Liver (tissue), 9 donors: ENCODE measurements around the gene ANKRD36. TPM values are rescaled to one million over a fixed set of nuclear protein-coding genes. Genes with fewer than 3 reads are reported as not detected.
"Not testable (repeated sequence)": the region's sequence is repeated elsewhere in the genome, so short reads cannot be mapped to it uniquely, and the experiment has no call there.

Experiments
- DNase-seq: peaks from one replicate; pipeline ENCODE4 v3.0.0-alpha.2; 2017; ENCODE audit warnings: low spot score
- H3K27ac ChIP-seq, 2 donors: one replicate each; pipeline ENCODE4 v1.7.0; 2013; ENCODE audit warnings: inconsistent platforms in 2 of 2, low read length in 2 of 2, control low read depth in 1 of 2, low read depth in 1 of 2, mild to moderate bottlenecking in 1 of 2
- H3K27me3 ChIP-seq, 4 donors: one replicate each; pipeline versions ENCODE4 v1.6.1 to v1.7.0; 2013; ENCODE audit warnings: low read length in 3 of 4, inconsistent platforms in 1 of 4, mild to moderate bottlenecking in 1 of 4, moderate library complexity in 1 of 4; ENCODE audit not compliant: control insufficient read depth in 4 of 4, insufficient read depth in 4 of 4
- H3K36me3 ChIP-seq, 4 donors: one replicate each; pipeline versions ENCODE4 v1.6.1 to v1.7.0; 2013; ENCODE audit warnings: low read length in 3 of 4, mild to moderate bottlenecking in 3 of 4, low read depth in 1 of 4, moderate library complexity in 1 of 4; ENCODE audit not compliant: control insufficient read depth in 4 of 4, insufficient read depth in 3 of 4
- H3K4me1 ChIP-seq, 4 donors: one replicate each; pipeline versions ENCODE4 v1.6.1 to v1.7.0; 2013; ENCODE audit warnings: low read length in 3 of 4, mild to moderate bottlenecking in 3 of 4, moderate library complexity in 1 of 4; ENCODE audit not compliant: control insufficient read depth in 4 of 4, insufficient read depth in 4 of 4
- H3K4me3 ChIP-seq, 3 donors: one replicate each; pipeline versions ENCODE4 v1.6.1 to v1.7.0; 2013; ENCODE audit warnings: low read length in 3 of 3, control low read depth in 1 of 3, low read depth in 1 of 3, mild to moderate bottlenecking in 1 of 3
- H3K9ac ChIP-seq, 2 donors: one replicate each; pipeline ENCODE4 v1.7.0; 2013; ENCODE audit warnings: low read length in 2 of 2, mild to moderate bottlenecking in 2 of 2, moderate library complexity in 2 of 2, control low read depth in 1 of 2, low read depth in 1 of 2
- H3K9me3 ChIP-seq, 4 donors: one replicate each; pipeline versions ENCODE4 v1.6.1 to v1.7.0; 2013; ENCODE audit warnings: low read length in 3 of 4; ENCODE audit not compliant: control insufficient read depth in 4 of 4
- ATF3 ChIP-seq: IDR thresholded peaks from 2 replicates; pipeline ENCODE4 v1.6.1; 2016; ENCODE audit warnings: antibody characterized with exemption
- EGR1 ChIP-seq, 2 donors: IDR thresholded peaks; 2 replicates each; pipeline ENCODE4 v1.6.1; 2016 to 2018; ENCODE audit warnings: antibody characterized with exemption in 2 of 2, low read depth in 2 of 2
- FOXA1 ChIP-seq: IDR thresholded peaks from 2 replicates; pipeline ENCODE4 v1.6.1; 2016; ENCODE audit warnings: antibody characterized with exemption
- FOXA2 ChIP-seq: IDR thresholded peaks from 2 replicates; pipeline ENCODE4 v1.6.1; 2016; ENCODE audit warnings: antibody characterized with exemption
- GABPA ChIP-seq, 2 donors: IDR thresholded peaks in 1 of 2; conservative IDR thresholded peaks in 1 of 2; 2 replicates each; pipeline ENCODE4 v1.6.1; 2016; ENCODE audit warnings: antibody characterized with exemption in 2 of 2, mild to moderate bottlenecking in 1 of 2, moderate library complexity in 1 of 2
- HNF4A ChIP-seq, 2 donors: conservative IDR thresholded peaks; 2 replicates each; pipeline ENCODE4 v1.6.1; 2016; ENCODE audit warnings: antibody characterized with exemption in 2 of 2, mild to moderate bottlenecking in 2 of 2
- HNF4G ChIP-seq: IDR thresholded peaks from 2 replicates; pipeline ENCODE4 v1.6.1; 2016; ENCODE audit warnings: antibody characterized with exemption
- JUND ChIP-seq, 2 donors: IDR thresholded peaks; 2 replicates each; pipeline ENCODE4 v1.6.1; 2016; ENCODE audit warnings: antibody characterized with exemption in 2 of 2
- MAX ChIP-seq: IDR thresholded peaks from 2 replicates; pipeline ENCODE4 v1.6.1; 2016; ENCODE audit warnings: antibody characterized with exemption
- NR2F2 ChIP-seq: IDR thresholded peaks from 2 replicates; pipeline ENCODE4 v1.6.1; 2016; ENCODE audit warnings: antibody characterized with exemption
- RAD21 ChIP-seq, 2 donors: IDR thresholded peaks; 2 replicates each; pipeline ENCODE4 v1.6.1; 2016; ENCODE audit warnings: antibody characterized with exemption in 2 of 2, mild to moderate bottlenecking in 2 of 2
- RXRA ChIP-seq, 2 donors: IDR thresholded peaks; 2 replicates each; pipeline ENCODE4 v1.6.1; 2017 to 2018; ENCODE audit warnings: antibody characterized with exemption in 2 of 2, mild to moderate bottlenecking in 1 of 2
- SP1 ChIP-seq: IDR thresholded peaks from 2 replicates; pipeline ENCODE4 v1.6.1; 2018; ENCODE audit warnings: antibody characterized with exemption, mild to moderate bottlenecking
- TAF1 ChIP-seq: conservative IDR thresholded peaks from 2 replicates; pipeline ENCODE4 v1.6.1; 2016; ENCODE audit warnings: antibody characterized with exemption, mild to moderate bottlenecking
- YY1 ChIP-seq: IDR thresholded peaks from 2 replicates; pipeline ENCODE4 v1.6.1; 2016; ENCODE audit warnings: antibody characterized with exemption, mild to moderate bottlenecking
- ZBTB33 ChIP-seq: IDR thresholded peaks from 2 replicates; pipeline ENCODE4 v1.6.1; 2016; ENCODE audit warnings: antibody characterized with exemption
- WGBS: extraction: QIAGEN DNeasy Blood & Tissue Kit; methylation state at CpG from one replicate; pipeline ENCODE4 v1.1.7; 2013; 5-methylcytosine and 5-hydroxymethylcytosine counted together
- polyA plus RNA-seq, 2 donors: library from polyadenylated mRNA; stranded (reverse) in 1 of 2; unstranded in 1 of 2; fragments of 200-250 nt in 1 of 2; fragments of >200 nt in 1 of 2; fragmentation: Nextera tagmentation in 1 of 2; extraction: Ambion mirVana in 1 of 2; gene quantifications; one replicate each; pipeline versions ENCODE4 v1.2.1 to v1.2.3, GENCODE V29; 2013 to 2015
- total RNA-seq, 2 donors: library from RNA; depleted of rRNA; stranded (reverse); fragments of >200 nt; gene quantifications; one replicate each; pipeline ENCODE4 v1.2.3, GENCODE V29; 2014
- TF ChIP-seq, protein P1 (sequence below): IDR thresholded peaks from 2 replicates; pipeline ENCODE4 v1.6.1; 2016; ENCODE audit warnings: antibody characterized with exemption, mild to moderate bottlenecking
- TF ChIP-seq, protein P2 (sequence below): fragments of 150-350 bp; IDR thresholded peaks from 2 replicates; pipeline ENCODE4 v1.5.1; 2017; ENCODE audit warnings: improper control_type of control experiment, low read depth, low read length; ENCODE audit not compliant: missing input control
- donor health status: healthy.
- donor health status: healthy.
- donor health status: healthy.
- donor health status: healthy.
- donor health status: healthy.

The ANKRD36 gene
- total and polyA plus RNA-seq, 4 donors = 0.38 to 8.5 (median 4.0) TPM

GRCh38 chr2:97068074-97068473, 44.9 kb upstream of the ANKRD36 start:
- H3K36me3 ChIP-seq = no peaks in the 10 kb centered on the region
- peaks cover 0 to 5% (median 0%) of the 10 kb centered on the region in 4 donors for H3K27me3 ChIP-seq
- H3K9me3 ChIP-seq = no peaks in the 10 kb centered on the region
- H3K4me1 ChIP-seq = no peaks in the 10 kb centered on the region
- TF ChIP-seq SP1 (no peak), YY1 (no peak), JUND (IDR thresholded peaks at IDR 0.05) (no peak), ZBTB33 (no peak), ATF3 (no peak), FOXA1 (no peak), HNF4A (conservative IDR thresholded peaks at IDR 0.05) (no peak), NR2F2 (no peak), FOXA2 (no peak), RAD21 (IDR thresholded peaks at IDR 0.05) (no peak), TAF1 (no peak), EGR1 (IDR thresholded peaks at IDR 0.05; ENCODE audit: low read depth in 2 of 2) (no peak), GABPA (IDR thresholded peaks at IDR 0.05 in 1 of 2, conservative IDR thresholded peaks at IDR 0.05 in 1 of 2) (no peak), HNF4G (no peak), RXRA (IDR thresholded peaks at IDR 0.05) (no peak), MAX (no peak)
- TF ChIP-seq, protein P1, sequence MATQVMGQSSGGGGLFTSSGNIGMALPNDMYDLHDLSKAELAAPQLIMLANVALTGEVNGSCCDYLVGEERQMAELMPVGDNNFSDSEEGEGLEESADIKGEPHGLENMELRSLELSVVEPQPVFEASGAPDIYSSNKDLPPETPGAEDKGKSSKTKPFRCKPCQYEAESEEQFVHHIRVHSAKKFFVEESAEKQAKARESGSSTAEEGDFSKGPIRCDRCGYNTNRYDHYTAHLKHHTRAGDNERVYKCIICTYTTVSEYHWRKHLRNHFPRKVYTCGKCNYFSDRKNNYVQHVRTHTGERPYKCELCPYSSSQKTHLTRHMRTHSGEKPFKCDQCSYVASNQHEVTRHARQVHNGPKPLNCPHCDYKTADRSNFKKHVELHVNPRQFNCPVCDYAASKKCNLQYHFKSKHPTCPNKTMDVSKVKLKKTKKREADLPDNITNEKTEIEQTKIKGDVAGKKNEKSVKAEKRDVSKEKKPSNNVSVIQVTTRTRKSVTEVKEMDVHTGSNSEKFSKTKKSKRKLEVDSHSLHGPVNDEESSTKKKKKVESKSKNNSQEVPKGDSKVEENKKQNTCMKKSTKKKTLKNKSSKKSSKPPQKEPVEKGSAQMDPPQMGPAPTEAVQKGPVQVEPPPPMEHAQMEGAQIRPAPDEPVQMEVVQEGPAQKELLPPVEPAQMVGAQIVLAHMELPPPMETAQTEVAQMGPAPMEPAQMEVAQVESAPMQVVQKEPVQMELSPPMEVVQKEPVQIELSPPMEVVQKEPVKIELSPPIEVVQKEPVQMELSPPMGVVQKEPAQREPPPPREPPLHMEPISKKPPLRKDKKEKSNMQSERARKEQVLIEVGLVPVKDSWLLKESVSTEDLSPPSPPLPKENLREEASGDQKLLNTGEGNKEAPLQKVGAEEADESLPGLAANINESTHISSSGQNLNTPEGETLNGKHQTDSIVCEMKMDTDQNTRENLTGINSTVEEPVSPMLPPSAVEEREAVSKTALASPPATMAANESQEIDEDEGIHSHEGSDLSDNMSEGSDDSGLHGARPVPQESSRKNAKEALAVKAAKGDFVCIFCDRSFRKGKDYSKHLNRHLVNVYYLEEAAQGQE = no peak
- TF ChIP-seq, protein P2, sequence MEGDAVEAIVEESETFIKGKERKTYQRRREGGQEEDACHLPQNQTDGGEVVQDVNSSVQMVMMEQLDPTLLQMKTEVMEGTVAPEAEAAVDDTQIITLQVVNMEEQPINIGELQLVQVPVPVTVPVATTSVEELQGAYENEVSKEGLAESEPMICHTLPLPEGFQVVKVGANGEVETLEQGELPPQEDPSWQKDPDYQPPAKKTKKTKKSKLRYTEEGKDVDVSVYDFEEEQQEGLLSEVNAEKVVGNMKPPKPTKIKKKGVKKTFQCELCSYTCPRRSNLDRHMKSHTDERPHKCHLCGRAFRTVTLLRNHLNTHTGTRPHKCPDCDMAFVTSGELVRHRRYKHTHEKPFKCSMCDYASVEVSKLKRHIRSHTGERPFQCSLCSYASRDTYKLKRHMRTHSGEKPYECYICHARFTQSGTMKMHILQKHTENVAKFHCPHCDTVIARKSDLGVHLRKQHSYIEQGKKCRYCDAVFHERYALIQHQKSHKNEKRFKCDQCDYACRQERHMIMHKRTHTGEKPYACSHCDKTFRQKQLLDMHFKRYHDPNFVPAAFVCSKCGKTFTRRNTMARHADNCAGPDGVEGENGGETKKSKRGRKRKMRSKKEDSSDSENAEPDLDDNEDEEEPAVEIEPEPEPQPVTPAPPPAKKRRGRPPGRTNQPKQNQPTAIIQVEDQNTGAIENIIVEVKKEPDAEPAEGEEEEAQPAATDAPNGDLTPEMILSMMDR = no peak
- 81% methylated on average over 1 of the region's 1 CpG for WGBS
- no peak overlapping the region for H3K27ac ChIP-seq
- H3K9ac ChIP-seq = no peak overlapping the region
- no peak overlapping the region for H3K4me3 ChIP-seq
- DNase-seq = no peak

GRCh38 chr2:97068722-97069121, 44.2 kb upstream of the ANKRD36 start:
- H3K27me3 ChIP-seq, H3K9ac ChIP-seq, H3K4me1 ChIP-seq, H3K9me3 ChIP-seq, H3K4me3 ChIP-seq, H3K27ac ChIP-seq, H3K36me3 ChIP-seq, DNase-seq: not testable (repeated sequence)
- 85% methylated on average over 4 of the region's 5 CpGs for WGBS

DNA sequence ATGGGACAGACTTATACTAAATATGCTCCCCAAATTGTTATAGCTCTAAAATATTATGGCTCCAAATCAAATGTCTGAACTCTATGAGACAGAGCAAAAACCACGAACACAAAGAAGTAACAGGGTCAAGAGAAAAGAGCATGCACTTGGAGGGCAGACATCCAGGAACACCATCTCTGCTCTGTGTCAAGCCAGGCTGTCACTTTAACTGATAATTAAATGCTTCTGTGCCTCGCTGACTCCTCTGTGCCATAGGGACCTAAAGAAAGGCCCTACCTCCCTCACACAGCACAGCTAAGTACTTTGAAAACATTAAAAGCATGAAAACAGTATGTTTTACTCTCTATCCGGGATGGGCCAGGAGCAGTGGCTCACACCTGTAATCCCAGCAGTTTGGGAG, 42.0 kb upstream of the ANKRD36 start:
- DNase-seq, H3K9ac ChIP-seq, H3K27ac ChIP-seq, H3K4me3 ChIP-seq, H3K4me1 ChIP-seq, H3K9me3 ChIP-seq, H3K36me3 ChIP-seq, H3K27me3 ChIP-seq: not testable (repeated sequence)
- 74% methylated on average over 3 of the region's 3 CpGs for WGBS

DNA sequence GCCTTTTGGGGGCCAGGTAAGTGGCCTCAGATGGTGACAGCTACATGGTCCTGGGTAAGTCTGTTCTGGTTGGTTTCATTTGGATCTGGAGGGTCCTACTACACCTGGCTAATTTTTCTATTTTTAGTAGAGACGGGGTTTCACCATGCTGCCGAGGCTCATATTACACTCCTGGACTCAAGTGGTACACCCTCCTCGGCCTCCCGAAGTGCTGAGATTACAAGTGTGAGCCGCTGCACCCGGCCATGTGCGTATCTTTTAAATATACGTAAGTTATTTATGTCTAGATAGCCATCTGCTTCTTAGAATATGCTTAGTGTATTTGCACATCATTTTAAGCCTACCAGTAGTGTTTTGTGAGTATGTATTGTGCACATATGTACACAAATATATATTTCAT, 35.7 kb upstream of the ANKRD36 start:
- H3K27ac ChIP-seq, DNase-seq, H3K4me3 ChIP-seq, H3K9ac ChIP-seq, H3K27me3 ChIP-seq, H3K36me3 ChIP-seq, H3K4me1 ChIP-seq, H3K9me3 ChIP-seq: not testable (repeated sequence)
- 94% methylated on average over 8 of the region's 8 CpGs for WGBS
